ENCODE measurements around the gene CLSTN2.

The CLSTN2 gene

DNA sequence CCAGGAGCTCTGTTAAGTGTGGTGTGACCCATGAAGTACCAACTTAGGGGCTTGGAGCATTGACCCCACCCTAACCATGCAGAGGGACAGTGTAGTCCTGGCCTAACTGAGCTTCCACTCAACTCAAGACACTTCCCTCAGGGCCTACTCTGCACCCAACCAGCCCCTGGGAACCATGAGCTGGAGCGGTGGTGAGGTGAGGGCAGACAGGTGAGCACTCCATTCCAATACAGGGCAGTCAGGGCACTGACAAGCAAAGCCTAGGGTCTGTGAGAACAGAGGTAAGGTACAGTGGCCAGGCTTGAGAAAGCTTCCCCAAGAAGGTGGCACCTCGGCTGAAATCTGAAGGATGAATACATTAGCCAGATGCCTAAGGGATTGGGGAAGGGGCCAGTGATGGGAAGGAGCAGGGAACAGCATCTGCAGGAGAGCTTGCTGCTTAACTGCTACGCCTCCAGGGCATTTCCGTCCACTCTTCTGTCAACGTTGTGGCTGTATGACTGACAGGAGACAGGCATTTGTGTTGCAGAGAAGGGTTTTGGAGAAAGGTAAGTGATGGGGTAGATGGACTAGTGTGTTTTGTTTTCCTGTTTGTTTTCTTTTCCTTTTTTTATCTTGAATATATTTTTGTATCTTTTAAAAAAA, 499.4 kb downstream of the CLSTN2 start:
- no peak overlapping the region for H3K4me3 ChIP-seq (ENCODE audit: low read length)
- no peak for TF ChIP-seq ZNF274 (IDR thresholded peaks at IDR 0.05; ENCODE audit: low read depth, low read length)

DNA sequence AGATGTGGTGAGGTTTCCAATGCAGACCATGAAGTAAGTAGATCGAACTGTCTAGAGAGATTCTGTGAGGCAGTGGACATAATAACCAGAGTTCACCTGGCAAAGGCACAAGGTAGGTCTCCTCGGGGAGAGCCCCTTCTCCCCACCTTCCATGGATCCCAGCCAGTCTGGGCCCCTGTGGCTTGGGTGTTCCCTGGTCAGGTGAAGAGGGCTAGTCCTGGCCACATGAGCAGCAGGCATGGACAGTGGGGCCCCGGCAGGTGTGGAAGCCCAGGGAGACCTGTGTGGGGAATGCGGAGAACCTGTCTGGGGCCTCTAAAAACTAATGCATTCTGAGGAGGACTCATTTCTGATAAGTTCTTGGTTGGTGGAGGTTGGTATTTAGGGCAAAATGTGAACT, 501.4 kb downstream of the CLSTN2 start:
- TF ChIP-seq ZNF274 (IDR thresholded peaks at IDR 0.05; ENCODE audit: low read depth, low read length), result no peak
- no peak overlapping the region for H3K4me3 ChIP-seq (ENCODE audit: low read length)

DNA sequence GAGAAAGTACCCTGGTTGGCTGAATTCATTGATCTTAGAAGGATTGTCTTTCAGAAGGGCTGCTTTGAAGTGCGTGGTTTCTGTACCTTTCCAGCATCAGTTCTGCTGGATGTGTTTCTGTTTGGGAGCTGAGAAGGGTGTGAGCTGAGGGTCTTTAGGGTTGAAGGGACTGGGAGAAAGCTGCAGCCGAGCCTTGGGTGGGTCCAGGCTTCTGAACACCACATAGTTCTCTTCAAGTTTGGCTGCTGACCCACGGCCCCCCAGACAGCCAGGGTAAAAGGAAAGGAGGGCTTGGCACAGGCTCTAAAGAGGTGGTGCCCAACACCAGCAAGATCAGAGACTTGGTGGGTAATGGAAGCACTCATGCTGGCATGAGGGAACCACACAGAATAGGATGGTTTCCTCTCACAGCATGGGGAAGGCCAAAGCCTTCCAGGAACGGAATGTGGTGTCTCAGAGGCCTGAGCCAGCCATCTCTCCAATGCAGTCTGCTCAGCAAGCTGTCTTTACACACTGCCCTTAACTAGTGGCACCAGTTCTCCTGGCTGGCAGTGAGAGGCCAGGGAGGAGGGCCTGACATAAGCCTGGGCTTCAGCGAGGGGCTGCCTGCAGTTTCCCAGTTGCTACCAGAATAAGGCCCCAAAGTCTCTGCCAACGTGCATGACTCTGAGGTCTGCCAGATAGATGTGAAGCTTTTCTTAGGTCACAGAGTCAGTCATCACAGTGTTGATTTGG, 503.9 kb downstream of the CLSTN2 start:
- no peak for TF ChIP-seq ZNF274 (IDR thresholded peaks at IDR 0.05; ENCODE audit: low read depth, low read length)
- no peak overlapping the region for H3K4me3 ChIP-seq (ENCODE audit: low read length)

DNA sequence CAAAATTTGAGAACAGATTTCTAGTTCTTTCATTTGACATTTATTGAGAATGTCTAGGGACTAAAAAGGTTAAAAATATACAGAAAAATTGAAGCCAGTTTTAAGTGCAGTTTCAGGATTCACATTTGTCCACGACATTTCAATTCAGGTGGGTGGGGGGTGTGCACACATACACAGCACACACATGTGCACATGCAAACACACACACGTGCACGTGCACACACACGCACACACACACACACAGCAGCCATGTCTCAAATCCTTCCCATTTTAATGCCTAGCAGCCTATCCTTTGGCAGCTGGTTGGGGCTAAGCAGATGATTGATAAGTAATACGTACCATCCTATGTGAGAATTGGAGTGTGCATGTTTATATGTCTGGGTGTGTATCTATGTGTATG, 504.5 kb downstream of the CLSTN2 start:
- no peak for TF ChIP-seq ZNF274 (IDR thresholded peaks at IDR 0.05; ENCODE audit: low read depth, low read length)

DNA sequence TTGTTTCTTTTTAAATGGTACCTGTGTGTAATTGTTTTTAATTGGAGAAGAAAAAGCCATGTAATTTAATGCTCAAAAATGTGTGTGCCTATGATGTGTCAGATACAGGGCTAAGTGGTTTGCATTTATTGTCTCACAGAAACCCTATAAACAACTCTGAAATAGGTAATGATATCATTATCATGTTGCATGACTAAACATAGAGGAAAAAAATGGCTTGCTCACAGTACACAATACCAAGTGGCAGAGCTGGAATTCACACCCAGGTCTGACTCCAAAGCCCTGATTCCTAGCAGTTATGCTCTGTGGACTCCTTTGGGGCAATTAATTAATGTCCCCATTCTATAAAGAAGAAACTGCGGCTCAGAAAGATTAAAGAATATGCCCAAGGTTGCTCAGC, 505.5 kb downstream of the CLSTN2 start:
- TF ChIP-seq ZNF274 (IDR thresholded peaks at IDR 0.05; ENCODE audit: low read depth, low read length), result no peak
- H3K4me3 ChIP-seq (ENCODE audit: low read length), result no peak overlapping the region

More for the DNA sequence above, 504.5 kb downstream of the CLSTN2 start:
- H3K4me3 ChIP-seq (ENCODE audit: low read length), result no peak overlapping the region

DNA sequence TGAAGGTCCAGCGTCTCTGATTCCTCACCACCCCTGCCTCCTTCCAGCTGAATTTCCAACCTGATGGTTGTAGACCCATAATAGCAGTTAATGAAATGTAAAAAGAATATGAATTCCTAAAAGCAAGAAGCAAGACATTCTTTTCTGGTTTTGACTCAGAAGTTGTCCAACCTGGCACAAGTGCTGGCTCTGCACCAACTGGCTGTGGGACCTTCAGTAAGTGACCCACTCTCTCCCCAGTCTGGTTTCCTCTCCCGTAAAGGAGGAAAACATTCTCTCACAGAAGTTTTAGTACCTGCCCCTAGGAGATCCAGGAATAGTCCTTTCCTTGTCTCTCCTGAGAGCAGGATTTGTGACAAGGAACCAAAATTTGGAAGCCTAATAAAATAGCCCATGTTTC, 506.0 kb downstream of the CLSTN2 start:
- TF ChIP-seq ZNF274 (IDR thresholded peaks at IDR 0.05; ENCODE audit: low read depth, low read length), result no peak
- no peak overlapping the region for H3K4me3 ChIP-seq (ENCODE audit: low read length)

DNA sequence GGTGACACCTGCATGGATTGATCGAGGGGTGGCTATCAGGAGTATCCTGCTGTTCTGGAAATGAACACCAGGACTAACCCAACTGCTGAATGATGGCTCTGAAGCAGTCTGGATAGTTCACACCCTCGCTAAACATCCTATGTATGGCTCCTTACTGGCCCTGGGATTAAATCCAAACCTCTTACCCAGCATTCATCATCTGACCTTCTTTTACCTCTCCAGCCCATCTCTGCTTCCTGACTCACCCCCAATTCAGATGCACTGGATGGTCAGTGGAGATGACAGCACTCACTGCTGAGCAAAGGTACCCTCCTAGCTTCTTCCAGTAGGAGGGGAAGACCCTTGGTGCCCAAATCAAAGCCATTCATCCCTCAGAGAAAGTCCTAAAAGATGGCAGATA, 507.6 kb downstream of the CLSTN2 start:
- no peak for TF ChIP-seq ZNF274 (IDR thresholded peaks at IDR 0.05; ENCODE audit: low read depth, low read length)
- H3K4me3 ChIP-seq (ENCODE audit: low read length), result no peak overlapping the region

DNA sequence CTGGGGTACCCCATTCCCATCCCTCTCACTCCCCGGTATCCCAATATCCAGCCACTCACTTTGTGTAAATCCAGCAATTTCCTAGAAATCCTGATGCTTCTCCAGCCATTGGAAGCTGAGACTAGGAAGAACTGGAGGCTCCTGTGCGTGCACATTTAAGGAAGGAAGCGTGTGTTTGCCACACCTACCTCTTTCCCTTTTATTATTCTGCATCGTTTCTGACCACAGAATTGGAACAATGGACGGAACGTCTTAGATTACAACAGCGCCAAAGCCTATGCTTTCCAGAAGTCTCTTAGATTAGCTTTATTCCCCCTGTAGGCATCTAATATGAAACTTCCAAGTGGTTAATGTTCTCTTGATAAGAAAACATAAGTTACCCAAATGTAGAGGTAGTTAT, 508.1 kb downstream of the CLSTN2 start:
- no peak overlapping the region for H3K4me3 ChIP-seq (ENCODE audit: low read length)
- no peak for TF ChIP-seq ZNF274 (IDR thresholded peaks at IDR 0.05; ENCODE audit: low read depth, low read length)

DNA sequence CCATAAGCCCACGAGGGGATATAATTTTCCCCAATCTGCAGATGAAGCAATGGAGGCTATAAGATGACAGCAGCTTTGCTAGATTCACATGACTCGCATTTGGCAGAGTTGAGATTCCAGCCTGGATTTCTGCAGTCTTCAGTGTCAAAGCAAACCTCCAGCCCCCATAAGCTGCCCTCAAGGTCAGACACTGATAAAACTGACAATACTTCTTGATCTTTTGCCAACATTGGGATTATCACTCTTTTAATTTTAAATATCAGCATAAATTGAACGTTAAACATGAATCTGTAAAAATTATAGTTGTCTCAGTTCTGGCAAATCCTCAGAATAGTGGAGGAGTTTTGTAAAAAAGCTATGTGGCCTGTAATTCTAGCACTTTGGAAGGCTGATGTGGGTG, 508.8 kb downstream of the CLSTN2 start:
- TF ChIP-seq ZNF274 (IDR thresholded peaks at IDR 0.05; ENCODE audit: low read depth, low read length), result no peak
- no peak overlapping the region for H3K4me3 ChIP-seq (ENCODE audit: low read length)

DNA sequence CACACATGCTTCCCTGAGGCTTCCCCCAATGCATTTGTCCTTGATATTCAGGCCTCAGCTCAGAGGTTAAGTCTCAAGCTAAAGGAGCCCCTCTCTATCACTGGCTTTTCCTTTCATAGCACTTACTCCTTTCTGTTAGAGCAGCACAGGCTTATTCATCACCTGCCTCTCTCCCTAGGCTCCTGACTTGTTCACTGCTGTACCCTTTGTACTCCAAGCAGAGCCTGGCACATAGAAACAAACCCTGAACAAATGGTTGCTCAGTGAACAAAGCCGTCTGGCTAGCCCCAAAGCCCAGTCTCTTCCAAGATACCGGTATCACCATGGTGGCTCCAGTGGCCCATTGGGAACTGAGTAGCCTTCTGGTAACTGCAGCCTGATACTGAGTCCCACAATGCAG, 511.7 kb downstream of the CLSTN2 start:
- no peak overlapping the region for H3K4me3 ChIP-seq (ENCODE audit: low read length)
- TF ChIP-seq ZNF274 (IDR thresholded peaks at IDR 0.05; ENCODE audit: low read depth, low read length), result no peak

DNA sequence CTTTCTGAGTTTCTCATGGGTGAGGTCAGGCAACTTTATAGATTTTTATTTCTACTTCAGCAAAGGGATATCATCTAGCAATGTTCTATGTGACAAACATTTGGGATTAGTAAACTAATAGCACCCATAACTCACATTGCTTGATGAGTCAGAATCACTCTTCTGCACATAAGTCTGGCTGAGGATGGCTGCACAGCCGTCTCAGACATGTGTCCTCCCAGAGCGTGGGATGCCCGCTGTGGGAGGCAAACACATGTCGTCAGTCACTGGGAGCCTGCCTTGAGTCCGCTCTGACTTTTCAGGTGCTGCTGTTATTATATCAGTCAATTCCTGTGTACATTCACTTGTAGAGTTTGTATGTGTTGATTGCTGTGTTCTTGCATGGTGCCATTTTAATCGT, 512.2 kb downstream of the CLSTN2 start:
- no peak for TF ChIP-seq ZNF274 (IDR thresholded peaks at IDR 0.05; ENCODE audit: low read depth, low read length)

DNA sequence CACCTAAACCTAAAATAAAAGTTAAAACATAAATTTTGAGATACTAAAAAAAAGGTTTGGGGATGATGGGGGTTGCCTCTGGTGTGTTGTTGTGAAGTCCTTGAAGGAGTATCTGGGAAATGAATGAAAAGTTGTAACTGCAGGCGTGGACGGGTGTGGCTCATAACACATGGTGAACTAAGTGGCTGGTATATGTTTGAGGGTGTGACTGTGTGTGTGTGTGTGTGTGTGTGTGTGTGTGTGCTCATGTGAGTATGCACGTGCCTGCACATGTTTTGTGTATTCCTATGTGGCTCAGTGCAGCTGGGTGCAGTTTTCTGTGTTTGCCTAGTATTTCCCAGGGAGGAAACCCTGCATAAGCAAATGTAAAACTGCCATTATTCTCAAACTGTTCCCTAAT, 513.0 kb downstream of the CLSTN2 start:
- no peak for TF ChIP-seq ZNF274 (IDR thresholded peaks at IDR 0.05; ENCODE audit: low read depth, low read length)
- no peak overlapping the region for H3K4me3 ChIP-seq (ENCODE audit: low read length)

More for the DNA sequence above, 512.2 kb downstream of the CLSTN2 start:
- no peak overlapping the region for H3K4me3 ChIP-seq (ENCODE audit: low read length)

DNA sequence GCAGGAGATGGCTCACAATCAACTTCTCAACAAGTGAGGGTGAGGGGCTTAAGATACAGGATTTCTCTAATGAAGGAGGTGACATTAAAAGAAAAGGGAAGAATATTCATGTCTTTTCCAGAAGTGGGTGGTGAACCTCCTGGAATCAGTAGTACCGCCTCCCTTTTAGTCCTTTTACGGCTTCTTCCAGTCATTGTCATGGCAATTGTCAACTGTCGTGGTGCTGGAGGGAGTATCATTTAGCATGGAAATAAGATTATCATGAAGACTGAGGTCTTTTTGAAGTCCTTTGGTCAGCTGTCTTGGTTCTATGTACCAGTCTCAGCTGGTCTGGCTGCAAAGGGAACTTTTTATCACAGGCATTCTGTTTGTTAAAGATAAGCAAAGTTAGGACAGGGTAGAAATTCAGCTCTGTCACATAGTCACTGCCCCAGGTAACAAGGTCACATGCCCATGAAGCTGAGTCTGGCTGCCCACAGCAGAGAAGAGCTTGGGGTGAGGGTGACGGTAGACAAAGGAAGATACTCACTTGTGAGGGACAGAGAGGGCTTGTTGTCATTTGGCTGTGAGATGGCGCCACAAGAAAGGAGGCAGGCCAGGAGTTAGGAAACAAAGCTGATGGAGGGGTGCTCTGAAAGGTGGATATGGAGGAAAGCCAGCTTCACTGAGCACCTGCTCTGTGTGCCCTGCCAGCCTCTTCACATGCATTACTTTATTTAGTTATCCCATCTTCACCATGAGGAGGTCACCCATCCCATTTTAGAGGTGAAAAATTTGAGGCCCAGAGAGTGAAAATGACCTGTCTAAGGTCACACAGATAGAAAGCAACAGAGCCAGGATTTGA, 514.6 kb downstream of the CLSTN2 start:
- H3K4me3 ChIP-seq (ENCODE audit: low read length), result no peak overlapping the region
- no peak for TF ChIP-seq ZNF274 (IDR thresholded peaks at IDR 0.05; ENCODE audit: low read depth, low read length)

DNA sequence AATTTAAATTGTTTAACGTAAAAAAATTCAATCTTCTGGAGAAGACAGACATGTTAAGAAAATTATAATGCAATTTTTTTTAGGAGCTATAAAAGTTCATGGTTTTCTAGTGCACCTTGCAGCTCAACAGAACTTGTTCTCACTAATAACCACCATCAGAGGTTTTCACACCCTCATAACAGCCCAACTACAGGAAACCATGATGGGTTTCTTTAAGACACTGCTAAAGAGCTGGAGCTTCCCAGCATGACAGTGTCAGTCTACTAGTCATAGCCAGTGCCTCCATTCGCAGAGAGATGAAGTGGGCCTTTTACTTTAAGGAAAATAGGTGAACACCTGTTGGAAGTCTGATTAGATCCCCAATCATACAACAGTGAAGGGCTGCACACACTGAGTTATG, 518.8 kb downstream of the CLSTN2 start:
- TF ChIP-seq ZNF274 (IDR thresholded peaks at IDR 0.05; ENCODE audit: low read depth, low read length), result no peak
- no peak overlapping the region for H3K4me3 ChIP-seq (ENCODE audit: low read length)
